Fibroblast of lung (primary cell): Measurements from ENCODE around the gene NEK10. TPM values are rescaled to one million over a fixed set of nuclear protein-coding genes. Genes with fewer than 3 reads are reported as not detected.

Experiments used
- DNase-seq, 2 donors: peaks; one replicate each; pipeline versions ENCODE4 v3.0.0 to v3.0.0-alpha.2; 2010; ENCODE audit warnings: low read depth in 2 of 2
- H2AFZ ChIP-seq: 2 replicates; pipeline ENCODE4 v1.5.1; 2012; ENCODE audit warnings: low read length, control low read depth, inconsistent platforms
- H3K27ac ChIP-seq: 2 replicates; pipeline ENCODE4 v1.5.1; 2011; ENCODE audit warnings: low read length, control low read depth; ENCODE audit not compliant: insufficient read depth
- H3K27me3 ChIP-seq: 2 replicates; pipeline ENCODE4 v1.5.1; 2011; ENCODE audit warnings: mild to moderate bottlenecking, low read length; ENCODE audit not compliant: control insufficient read depth, insufficient read depth
- H3K36me3 ChIP-seq: 2 replicates; pipeline ENCODE4 v1.5.1; 2011; ENCODE audit warnings: low read length; ENCODE audit not compliant: control insufficient read depth, insufficient read depth
- H3K4me1 ChIP-seq: 2 replicates; pipeline ENCODE4 v1.5.1; 2011; ENCODE audit warnings: low read length; ENCODE audit not compliant: control insufficient read depth, insufficient read depth; ENCODE audit errors: extremely low read depth
- H3K4me2 ChIP-seq: 2 replicates; pipeline ENCODE4 v1.5.1; 2011; ENCODE audit warnings: low read length, control low read depth; ENCODE audit not compliant: insufficient read depth; ENCODE audit errors: extremely low read depth
- H3K4me3 ChIP-seq, 4 experiments: fragments of 200-600 bp in 1 of 4; sonication (generic) in 1 of 4; replicated peaks in 1 of 4; 2 replicates each; pipeline ENCODE4 v1.5.1; 2011 to 2016; ENCODE audit warnings: low read length in 4 of 4, low read depth in 3 of 4, mild to moderate bottlenecking in 3 of 4, control low read depth in 2 of 4, inconsistent platforms in 1 of 4, mixed read lengths in 1 of 4; ENCODE audit not compliant: insufficient read depth in 1 of 4; ENCODE audit errors: control extremely low read depth in 1 of 4
- H3K79me2 ChIP-seq: 2 replicates; pipeline ENCODE4 v1.5.1; 2012; ENCODE audit warnings: mild to moderate bottlenecking, low read length, inconsistent platforms; ENCODE audit not compliant: control insufficient read depth, insufficient read depth
- H3K9ac ChIP-seq: 2 replicates; pipeline ENCODE4 v1.5.1; 2011; ENCODE audit warnings: mild to moderate bottlenecking, low read length, control low read depth; ENCODE audit not compliant: insufficient read depth
- H3K9me3 ChIP-seq: 2 replicates; pipeline ENCODE4 v1.5.1; 2012; ENCODE audit warnings: low read depth, low read length; ENCODE audit not compliant: control insufficient read depth, insufficient read depth
- H4K20me1 ChIP-seq: 2 replicates; pipeline ENCODE4 v1.5.1; 2011; ENCODE audit warnings: low read length; ENCODE audit not compliant: control insufficient read depth, insufficient read depth; ENCODE audit errors: extremely low read depth
- EZH2 ChIP-seq: IDR thresholded peaks from 2 replicates; pipeline ENCODE4 v1.5.1; 2012; ENCODE audit warnings: low read length, control low read depth, mild to moderate bottlenecking; ENCODE audit errors: missing control alignments
- polyA plus RNA-seq, 2 donors: library from polyadenylated mRNA; depleted of rRNA in 1 of 2; stranded (reverse) in 1 of 2; unstranded in 1 of 2; fragments of >200 nt; gene quantifications; 2 replicates each; pipeline ENCODE4 v1.2.1, GENCODE V29; 2011 to 2012; ENCODE audit warnings: missing spikeins in 1 of 2
- total RNA-seq: library from RNA; depleted of rRNA; stranded (reverse); fragments of >200 nt; gene quantifications from 2 replicates; pipeline ENCODE4 v1.2.1, GENCODE V29; 2014
- TF ChIP-seq, protein P1 (sequence below), 2 donors: IDR thresholded peaks in 1 of 2; conservative IDR thresholded peaks in 1 of 2; 1 replicate in 1 of 2; 2 replicates in 1 of 2; pipeline ENCODE4 v1.5.1; 2011 to 2012; ENCODE audit warnings: low read length in 2 of 2, control low read depth in 1 of 2, inconsistent platforms in 1 of 2, low read depth in 1 of 2, mild to moderate bottlenecking in 1 of 2

Gene NEK10
- total and polyA plus RNA-seq, 2 donors (not counting 1 experiment from before 2014, with no cell fraction given), result 1.4 to 23.0 TPM

DNA sequence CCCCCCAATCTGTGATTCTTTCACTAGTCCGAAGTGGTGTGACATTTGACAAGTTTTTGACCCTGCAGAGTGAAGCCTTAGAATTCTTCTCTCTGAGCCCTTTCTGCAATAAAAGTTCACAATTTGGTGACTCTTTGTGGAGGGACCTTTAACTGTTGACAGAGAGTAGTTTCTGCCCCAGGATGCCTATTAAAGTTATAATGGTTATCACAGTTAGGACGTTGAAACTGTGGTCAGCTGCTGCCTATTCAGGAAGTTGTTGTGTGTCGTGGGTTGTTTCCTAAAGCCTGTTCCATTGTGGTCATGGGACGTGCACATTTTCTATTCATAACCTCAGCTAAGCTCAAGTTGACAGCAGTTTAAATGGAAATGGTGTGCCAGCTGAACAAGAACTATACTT lies 274.5 kb downstream of the NEK10 start:
- H3K4me1 ChIP-seq, result no peaks in the 10 kb centered on the region
- no peak overlapping the region for H3K9ac ChIP-seq
- no peaks in the 10 kb centered on the region for H3K27me3 ChIP-seq
- H3K4me2 ChIP-seq, result no peak overlapping the region
- H3K79me2 ChIP-seq, result no peaks in the 10 kb centered on the region
- DNase-seq, result no peak
- no peaks in the 10 kb centered on the region for H3K36me3 ChIP-seq
- H3K27ac ChIP-seq, result no peak overlapping the region
- H4K20me1 ChIP-seq, result no peaks in the 10 kb centered on the region
- no peak overlapping the region for H2AFZ ChIP-seq
- H3K4me3 ChIP-seq, result no peak overlapping the region
- TF ChIP-seq, protein P1, sequence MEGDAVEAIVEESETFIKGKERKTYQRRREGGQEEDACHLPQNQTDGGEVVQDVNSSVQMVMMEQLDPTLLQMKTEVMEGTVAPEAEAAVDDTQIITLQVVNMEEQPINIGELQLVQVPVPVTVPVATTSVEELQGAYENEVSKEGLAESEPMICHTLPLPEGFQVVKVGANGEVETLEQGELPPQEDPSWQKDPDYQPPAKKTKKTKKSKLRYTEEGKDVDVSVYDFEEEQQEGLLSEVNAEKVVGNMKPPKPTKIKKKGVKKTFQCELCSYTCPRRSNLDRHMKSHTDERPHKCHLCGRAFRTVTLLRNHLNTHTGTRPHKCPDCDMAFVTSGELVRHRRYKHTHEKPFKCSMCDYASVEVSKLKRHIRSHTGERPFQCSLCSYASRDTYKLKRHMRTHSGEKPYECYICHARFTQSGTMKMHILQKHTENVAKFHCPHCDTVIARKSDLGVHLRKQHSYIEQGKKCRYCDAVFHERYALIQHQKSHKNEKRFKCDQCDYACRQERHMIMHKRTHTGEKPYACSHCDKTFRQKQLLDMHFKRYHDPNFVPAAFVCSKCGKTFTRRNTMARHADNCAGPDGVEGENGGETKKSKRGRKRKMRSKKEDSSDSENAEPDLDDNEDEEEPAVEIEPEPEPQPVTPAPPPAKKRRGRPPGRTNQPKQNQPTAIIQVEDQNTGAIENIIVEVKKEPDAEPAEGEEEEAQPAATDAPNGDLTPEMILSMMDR (conservative IDR thresholded peaks at IDR 0.05 in 1 of 2, IDR thresholded peaks at IDR 0.05 in 1 of 2; ENCODE audit: low read depth in 1 of 2, low read length in 2 of 2), result no peak
- TF ChIP-seq EZH2, result no peak
- no peaks in the 10 kb centered on the region for H3K9me3 ChIP-seq

DNA sequence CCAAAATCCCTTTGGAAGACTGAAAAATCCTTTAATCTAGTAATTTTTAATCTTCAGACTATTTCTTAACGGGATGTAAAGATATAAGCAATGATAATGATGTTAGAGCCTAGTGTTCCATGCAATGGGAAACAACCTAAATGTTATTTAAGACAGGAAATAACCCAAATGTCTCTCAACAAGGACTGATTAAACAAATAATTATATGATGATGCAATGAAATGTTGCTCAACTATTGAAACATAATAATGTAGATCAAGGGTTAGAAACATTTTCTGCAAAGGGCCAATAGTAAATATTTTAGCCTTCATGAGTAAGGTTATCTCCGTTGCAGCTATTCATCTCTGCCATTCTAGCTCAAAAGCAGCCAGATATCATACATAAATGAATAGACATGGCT lies 275.4 kb downstream of the NEK10 start:
- Histone ChIP-seq H3K4me1 (no peaks in the 10 kb centered on the region), H3K27ac (no peak overlapping the region), H3K79me2 (no peaks in the 10 kb centered on the region), H3K9ac (no peak overlapping the region), H2AFZ (no peak overlapping the region), H4K20me1 (no peaks in the 10 kb centered on the region), H3K9me3 (no peaks in the 10 kb centered on the region), H3K4me2 (no peak overlapping the region), H3K36me3 (no peaks in the 10 kb centered on the region), H3K27me3 (no peaks in the 10 kb centered on the region), H3K4me3 (no peak overlapping the region)
- DNase-seq, result peak in 1 of 2 donors; percentile 63
- TF ChIP-seq EZH2, result no peak
- TF ChIP-seq, protein P1 (conservative IDR thresholded peaks at IDR 0.05 in 1 of 2, IDR thresholded peaks at IDR 0.05 in 1 of 2; ENCODE audit: low read depth in 1 of 2, low read length in 2 of 2), result no peak

DNA sequence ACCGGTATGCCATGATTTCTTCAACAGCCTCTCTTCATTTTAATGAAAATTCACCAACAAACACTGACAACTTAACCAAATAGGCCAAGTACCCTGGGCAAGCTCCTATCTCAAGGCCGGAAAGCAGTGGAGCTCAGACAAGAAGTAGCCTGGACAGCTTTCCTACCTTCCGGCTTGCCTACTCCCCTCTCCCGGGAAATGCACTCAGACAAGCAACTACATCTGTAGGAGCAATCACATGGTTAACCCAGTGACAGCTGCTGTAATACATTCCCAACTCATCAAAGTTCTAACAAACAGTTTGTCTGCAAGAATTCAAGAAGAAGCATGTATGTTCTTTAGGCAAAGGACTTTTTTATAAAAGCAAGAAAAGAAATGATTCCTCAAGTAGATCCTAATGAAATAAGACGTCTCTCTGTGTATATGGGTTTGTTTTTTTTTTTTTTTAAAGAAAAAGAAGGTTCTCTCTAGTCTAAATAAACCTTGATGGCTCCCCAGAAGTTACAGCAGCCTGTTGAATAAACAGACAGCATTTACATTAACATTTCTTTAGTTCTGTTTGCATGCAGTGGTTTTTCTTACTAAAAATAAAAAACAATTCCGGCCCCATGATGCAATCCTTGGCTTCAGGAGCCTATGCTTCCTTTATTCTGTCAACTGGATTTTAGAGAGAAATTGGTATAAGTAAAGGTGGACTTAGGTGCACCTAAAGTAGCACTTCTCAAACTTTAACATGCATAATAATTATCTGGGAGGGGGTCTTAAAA lies 278.7 kb downstream of the NEK10 start:
- no peaks in the 10 kb centered on the region for H3K36me3 ChIP-seq
- H3K27me3 ChIP-seq, result no peaks in the 10 kb centered on the region
- H3K9me3 ChIP-seq, result no peaks in the 10 kb centered on the region
- no peaks in the 10 kb centered on the region for H3K4me1 ChIP-seq
- no peak overlapping the region for H3K9ac ChIP-seq
- H2AFZ ChIP-seq, result no peak overlapping the region
- TF ChIP-seq, protein P1 (conservative IDR thresholded peaks at IDR 0.05 in 1 of 2, IDR thresholded peaks at IDR 0.05 in 1 of 2; ENCODE audit: low read depth in 1 of 2, low read length in 2 of 2), result no peak
- TF ChIP-seq EZH2, result no peak
- no peak overlapping the region for H3K27ac ChIP-seq
- H3K79me2 ChIP-seq, result no peaks in the 10 kb centered on the region
- H4K20me1 ChIP-seq, result no peaks in the 10 kb centered on the region
- no peak overlapping the region for H3K4me2 ChIP-seq
- no peak overlapping the region for H3K4me3 ChIP-seq
- peak in 1 of 2 donors; percentile 47 for DNase-seq
